GM12878 (cell line): ENCODE measurements around the gene ANKRD40CL. TPM values are rescaled to one million over a fixed set of nuclear protein-coding genes. Genes with fewer than 3 reads are reported as not detected.

ENCODE experiments used
- ATAC-seq: fragments of 200-7000 bp; cut with Tn5 transposase; 3 replicates; pipeline ENCODE4 v1.9.1; 2020; ENCODE audit warnings: mild to moderate bottlenecking, moderate library complexity
- BruUV-seq: library from RNA; stranded (reverse); fragments of 400-500 nt; replicated peaks from 2 replicates; lab custom pipeline; 2021; lab: Mats Ljungman, UMichigan
- CTCF ChIA-PET: fragments of 300-600 bp; sonication (Branson Sonifier 250); formaldehyde crosslinking; extraction: SDS; loops from one replicate; lab custom pipeline; 2021; ENCODE audit warnings: inconsistent platforms; lab: Yijun Ruan, JAX
- POLR2A ChIA-PET: fragments of 350-600 bp; formaldehyde crosslinking; extraction: SDS; loops from one replicate; lab custom pipeline; 2021; ENCODE audit warnings: inconsistent platforms; lab: Charles Lee
- RAD21 ChIA-PET: fragments of 300-600 bp; sonication (Branson Sonifier 250); formaldehyde crosslinking; loops from one replicate; lab custom pipeline; 2023; ENCODE audit warnings: antibody characterized with exemption; ENCODE audit not compliant: unreplicated experiment; lab: Charles Lee
- SMC1A ChIA-PET: fragments of 300-600 bp; sonication (Branson Sonifier 250); formaldehyde crosslinking; loops from one replicate; lab custom pipeline; 2023; ENCODE audit not compliant: unreplicated experiment, uncharacterized antibody; lab: Charles Lee
- DNase-seq: peaks from one replicate; pipeline ENCODE4 v3.0.0-alpha.2; 2011; ENCODE audit warnings: low read depth, low spot score
- FAIRE-seq: peaks from 3 replicates; lab custom pipeline; 2011; peaks lifted over from hg19 to GRCh38; lab: Jason Lieb, UNC
- H2AFZ ChIP-seq: 2 replicates; pipeline ENCODE4 v1.6.0; 2011; ENCODE audit warnings: low read depth, low read length, control low read depth; ENCODE audit not compliant: control insufficient read depth
- H3K27ac ChIP-seq: 2 replicates; pipeline ENCODE4 v1.5.1; 2011; ENCODE audit warnings: control low read depth; ENCODE audit not compliant: control insufficient read depth, insufficient read depth
- H3K27me3 ChIP-seq, 2 experiments: replicated peaks in 1 of 2; 2 replicates each; pipeline versions ENCODE4 v1.6.0 to v1.6.1; 2011; ENCODE audit warnings: low read length in 1 of 2; ENCODE audit not compliant: control insufficient read depth in 2 of 2, insufficient read depth in 2 of 2
- H3K36me3 ChIP-seq, 2 experiments: 2 replicates each; pipeline ENCODE4 v1.5.1; 2011; ENCODE audit warnings: low read length in 1 of 2; ENCODE audit not compliant: control insufficient read depth in 2 of 2, insufficient read depth in 2 of 2
- H3K4me1 ChIP-seq: 2 replicates; pipeline ENCODE4 v1.6.1; 2011; ENCODE audit warnings: mild to moderate bottlenecking, low read length, moderate library complexity, mixed read lengths; ENCODE audit not compliant: control insufficient read depth, insufficient read depth
- H3K4me2 ChIP-seq: 2 replicates; pipeline ENCODE4 v1.6.0; 2011; ENCODE audit warnings: control low read depth; ENCODE audit not compliant: control insufficient read depth, insufficient read depth
- H3K4me3 ChIP-seq: fragments of 200-600 bp; sonication (generic); 2 replicates; pipeline ENCODE4 v1.5.1; 2016
- H3K79me2 ChIP-seq: 2 replicates; pipeline ENCODE4 v1.6.0; 2011; ENCODE audit warnings: low read length; ENCODE audit not compliant: control insufficient read depth, insufficient read depth
- H3K9ac ChIP-seq: 2 replicates; pipeline ENCODE4 v1.8.0; 2011; ENCODE audit warnings: low read length, control low read depth, mixed read lengths; ENCODE audit not compliant: control insufficient read depth, insufficient read depth
- H3K9me3 ChIP-seq: replicated peaks from 3 replicates; pipeline ENCODE4 v1.5.1; 2011; ENCODE audit warnings: mild to moderate bottlenecking, low read length; ENCODE audit not compliant: control insufficient read depth, insufficient read depth
- H4K20me1 ChIP-seq: 2 replicates; pipeline ENCODE4 v1.6.0; 2011; ENCODE audit not compliant: control insufficient read depth, insufficient read depth
- ATF7 ChIP-seq: fragments of 450-650 bp; IDR thresholded peaks from 2 replicates; pipeline ENCODE4 v1.6.1; 2016; ENCODE audit warnings: low read depth, mild to moderate bottlenecking
- CEBPB ChIP-seq, 2 experiments: fragments of 150-350 bp in 1 of 2; IDR thresholded peaks; 2 replicates each; pipeline ENCODE4 v1.6.1; 2012 to 2014; ENCODE audit warnings: low read depth in 2 of 2, low read length in 2 of 2, borderline replicate concordance in 1 of 2, inconsistent platforms in 1 of 2
- CREB1 ChIP-seq: IDR thresholded peaks from 2 replicates; pipeline ENCODE4 v1.6.1; 2012; ENCODE audit warnings: low read depth, mild to moderate bottlenecking, inconsistent platforms
- KDM1A ChIP-seq: fragments of 200-600 bp; sonication (generic); IDR thresholded peaks from 2 replicates; pipeline ENCODE4 v1.6.1; 2016; ENCODE audit warnings: borderline replicate concordance
- NFXL1 ChIP-seq: fragments of 450-650 bp; IDR thresholded peaks from 2 replicates; pipeline ENCODE4 v1.6.1; 2017; ENCODE audit warnings: antibody characterized with exemption, mild to moderate bottlenecking, borderline replicate concordance
- POLR2A ChIP-seq: IDR thresholded peaks from 2 replicates; pipeline ENCODE4 v1.6.1; 2011; ENCODE audit warnings: low read depth, mild to moderate bottlenecking, low read length
- PRDM15 ChIP-seq: fragments of 450-650 bp; formaldehyde crosslinking; IDR thresholded peaks from 2 replicates; pipeline ENCODE4 v1.4.0; 2020; ENCODE audit warnings: mild to moderate bottlenecking, moderate library complexity
- TAF1 ChIP-seq: IDR thresholded peaks from 2 replicates; pipeline ENCODE4 v1.6.1; 2011; ENCODE audit warnings: mild to moderate bottlenecking, low read depth, low read length, borderline replicate concordance
- WGBS: methylation state at CpG from one replicate; pipeline ENCODE4 v1.1.6; 2016; ENCODE audit warnings: low lambda C conversion rate; ENCODE audit not compliant: insufficient replicate concordance, insufficient coverage; ENCODE audit errors: missing lambda C conversion rate; 5-methylcytosine and 5-hydroxymethylcytosine counted together
- in situ Hi-C: fragments of 300-500 bp; cut with MboI; formaldehyde crosslinking; loops from 9 replicates; pipeline ENCODE4 v1.14.3; 2018; ENCODE audit warnings: mixed read lengths
- intact Hi-C: fragments of 100-400 bp; cut with micrococcal nuclease; formaldehyde crosslinking; loops from one replicate; pipeline ENCODE4 v1.14.2; 2022; ENCODE audit not compliant: unreplicated experiment
- polyA plus RNA-seq, 11 experiments: library from polyadenylated mRNA; depleted of rRNA in 4 of 11; unstranded in 6 of 11; stranded (reverse) in 5 of 11; fragments of >200 nt; fragmentation: Nextera tagmentation in 4 of 11; fragmentation: Illumina TruSeq in 1 of 11; extraction: Ambion mirVana in 4 of 11; extraction: Trizol in 1 of 11; gene quantifications; 1 replicate in 1 of 11; 2 replicates in 10 of 11; pipeline versions ENCODE4 v1.2.1 to v1.2.3, GENCODE V29; 2011 to 2016; ENCODE audit warnings: inconsistent platforms in 2 of 11, missing spikeins in 2 of 11, low read depth in 1 of 11
- total RNA-seq, 4 experiments: library from RNA; depleted of rRNA in 3 of 4; stranded (reverse); fragments of >200 nt in 3 of 4; fragmentation: Illumina TruSeq in 1 of 4; extraction: Trizol in 1 of 4; gene quantifications; 2 replicates each; pipeline versions ENCODE4 v1.2.1 to v1.2.3, GENCODE V29; 2013 to 2021
- TF ChIP-seq, protein P1 (sequence below): fragments of 450-650 bp; IDR thresholded peaks from 2 replicates; pipeline ENCODE4 v1.6.1; 2014; ENCODE audit warnings: mild to moderate bottlenecking
- TF ChIP-seq, protein P2 (sequence below): fragments of 450-650 bp; formaldehyde crosslinking; IDR thresholded peaks from 2 replicates; pipeline ENCODE4 v1.4.0; 2022; ENCODE audit warnings: mild to moderate bottlenecking, moderate library complexity

ANKRD40CL gene
- total and polyA plus RNA-seq, 10 of the 15 experiments (the other 5 are each of a cell fraction or from before 2014, with no cell fraction given), result not detected

GRCh38 chr17:50807675-50808074 lies 40.4 kb upstream of the ANKRD40CL start:
- Histone ChIP-seq H3K36me3 (no peaks in the 10 kb centered on the region), H2AFZ (no peak overlapping the region), H3K4me1 (no peaks in the 10 kb centered on the region), H3K4me2 (no peak overlapping the region), H4K20me1 (no peaks in the 10 kb centered on the region), H3K4me3 (no peak overlapping the region), H3K79me2 (no peaks in the 10 kb centered on the region), H3K9ac (no peak overlapping the region), H3K27me3 (no peaks in the 10 kb centered on the region), H3K9me3 (no peaks in the 10 kb centered on the region), H3K27ac (no peak overlapping the region)
- FAIRE-seq (no peak), DNase-seq (no peak), ATAC-seq (no peak)
- WGBS, result 34% methylated on average over 5 of the region's 5 CpGs
- no TSS peak for BruUV-seq
- in situ Hi-C loops, result no loop called here
- SMC1A ChIA-PET, result no interaction called here
- TF ChIP-seq CREB1, result no peak
- no peak for TF ChIP-seq TAF1
- TF ChIP-seq, protein P1, sequence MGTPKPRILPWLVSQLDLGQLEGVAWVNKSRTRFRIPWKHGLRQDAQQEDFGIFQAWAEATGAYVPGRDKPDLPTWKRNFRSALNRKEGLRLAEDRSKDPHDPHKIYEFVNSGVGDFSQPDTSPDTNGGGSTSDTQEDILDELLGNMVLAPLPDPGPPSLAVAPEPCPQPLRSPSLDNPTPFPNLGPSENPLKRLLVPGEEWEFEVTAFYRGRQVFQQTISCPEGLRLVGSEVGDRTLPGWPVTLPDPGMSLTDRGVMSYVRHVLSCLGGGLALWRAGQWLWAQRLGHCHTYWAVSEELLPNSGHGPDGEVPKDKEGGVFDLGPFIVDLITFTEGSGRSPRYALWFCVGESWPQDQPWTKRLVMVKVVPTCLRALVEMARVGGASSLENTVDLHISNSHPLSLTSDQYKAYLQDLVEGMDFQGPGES, result no peak
- POLR2A ChIA-PET, result no interaction called here
- CTCF ChIA-PET, result interaction anchor here (1.0 to 1.5 kb wide), 2 partner anchors 9 to 19 kb away, joined by 3 to 6 read pairs; no protein-coding TSS in a partner anchor
- intact Hi-C loops, result no loop called here
- RAD21 ChIA-PET, result no interaction called here

- no peak overlapping the region for H3K4me2 ChIP-seq
- H3K4me3 ChIP-seq, result no peak overlapping the region
- no peaks in the 10 kb centered on the region for H3K4me1 ChIP-seq
- no peaks in the 10 kb centered on the region for H3K9me3 ChIP-seq
- H4K20me1 ChIP-seq, result no peaks in the 10 kb centered on the region
- WGBS, result 20% methylated on average over 2 of the region's 2 CpGs
- H3K36me3 ChIP-seq, result no peaks in the 10 kb centered on the region
- no peak overlapping the region for H3K27ac ChIP-seq
- no peak overlapping the region for H3K9ac ChIP-seq
- BruUV-seq, result no TSS peak
- FAIRE-seq (no peak), ATAC-seq (no peak), DNase-seq (no peak)
- ChIA-PET CTCF (interaction anchor here (1.0 to 1.6 kb wide), 4 partner anchors 9 to 143 kb away, joined by 3 to 6 read pairs (median 4); no protein-coding TSS in a partner anchor), RAD21 (no interaction called here), POLR2A (interaction anchor here (0.9 kb wide), 1 partner anchor 23 kb away, joined by 4 read pairs; no protein-coding TSS in a partner anchor), SMC1A (no interaction called here)
- H3K27me3 ChIP-seq, result no peaks in the 10 kb centered on the region
- in situ Hi-C loops (no loop called here), intact Hi-C loops (no loop called here)
- H2AFZ ChIP-seq, result no peak overlapping the region
- H3K79me2 ChIP-seq, result no peaks in the 10 kb centered on the region
- no peak for TF ChIP-seq KDM1A
- TF ChIP-seq, protein P2, sequence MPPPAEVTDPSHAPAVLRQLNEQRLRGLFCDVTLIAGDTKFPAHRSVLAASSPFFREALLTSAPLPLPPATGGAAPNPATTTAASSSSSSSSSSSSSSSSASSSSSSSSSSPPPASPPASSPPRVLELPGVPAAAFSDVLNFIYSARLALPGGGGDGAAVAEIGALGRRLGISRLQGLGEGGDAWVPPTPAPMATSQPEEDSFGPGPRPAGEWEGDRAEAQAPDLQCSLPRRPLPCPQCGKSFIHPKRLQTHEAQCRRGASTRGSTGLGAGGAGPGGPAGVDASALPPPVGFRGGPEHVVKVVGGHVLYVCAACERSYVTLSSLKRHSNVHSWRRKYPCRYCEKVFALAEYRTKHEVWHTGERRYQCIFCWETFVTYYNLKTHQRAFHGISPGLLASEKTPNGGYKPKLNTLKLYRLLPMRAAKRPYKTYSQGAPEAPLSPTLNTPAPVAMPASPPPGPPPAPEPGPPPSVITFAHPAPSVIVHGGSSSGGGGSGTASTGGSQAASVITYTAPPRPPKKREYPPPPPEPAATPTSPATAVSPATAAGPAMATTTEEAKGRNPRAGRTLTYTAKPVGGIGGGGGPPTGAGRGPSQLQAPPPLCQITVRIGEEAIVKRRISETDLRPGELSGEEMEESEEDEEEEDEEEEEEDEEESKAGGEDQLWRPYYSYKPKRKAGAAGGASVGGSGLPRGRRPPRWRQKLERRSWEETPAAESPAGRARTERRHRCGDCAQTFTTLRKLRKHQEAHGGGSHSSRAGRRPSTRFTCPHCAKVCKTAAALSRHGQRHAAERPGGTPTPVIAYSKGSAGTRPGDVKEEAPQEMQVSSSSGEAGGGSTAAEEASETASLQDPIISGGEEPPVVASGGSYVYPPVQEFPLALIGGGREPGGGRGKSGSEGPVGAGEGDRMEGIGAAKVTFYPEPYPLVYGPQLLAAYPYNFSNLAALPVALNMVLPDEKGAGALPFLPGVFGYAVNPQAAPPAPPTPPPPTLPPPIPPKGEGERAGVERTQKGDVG (CRISPR knock-in tag), result no peak
- TF ChIP-seq POLR2A, result no peak
- no peak for TF ChIP-seq ATF7
- TF ChIP-seq PRDM15 (CRISPR knock-in tag), result no peak
- no peak for TF ChIP-seq CEBPB (IDR thresholded peaks at IDR 0.05; ENCODE audit: borderline replicate concordance in 1 of 2, low read depth in 2 of 2, low read length in 2 of 2)
- TF ChIP-seq NFXL1, result no peak
Observed at GRCh38 chr17:50807009-50807408, 39.7 kb upstream of the ANKRD40CL start.
